Globus pallidus (tissue), 1 donor: Measurements from ENCODE around the gene IRF4.
"Not testable (repeated sequence)": the region's sequence is repeated elsewhere in the genome, so short reads cannot be mapped to it uniquely, and the experiment has no call there.

Experiments
- DNase-seq: peaks from one replicate; pipeline ENCODE4 v3.0.0-alpha.2; 2015; ENCODE audit warnings: low spot score

Gene IRF4

DNA sequence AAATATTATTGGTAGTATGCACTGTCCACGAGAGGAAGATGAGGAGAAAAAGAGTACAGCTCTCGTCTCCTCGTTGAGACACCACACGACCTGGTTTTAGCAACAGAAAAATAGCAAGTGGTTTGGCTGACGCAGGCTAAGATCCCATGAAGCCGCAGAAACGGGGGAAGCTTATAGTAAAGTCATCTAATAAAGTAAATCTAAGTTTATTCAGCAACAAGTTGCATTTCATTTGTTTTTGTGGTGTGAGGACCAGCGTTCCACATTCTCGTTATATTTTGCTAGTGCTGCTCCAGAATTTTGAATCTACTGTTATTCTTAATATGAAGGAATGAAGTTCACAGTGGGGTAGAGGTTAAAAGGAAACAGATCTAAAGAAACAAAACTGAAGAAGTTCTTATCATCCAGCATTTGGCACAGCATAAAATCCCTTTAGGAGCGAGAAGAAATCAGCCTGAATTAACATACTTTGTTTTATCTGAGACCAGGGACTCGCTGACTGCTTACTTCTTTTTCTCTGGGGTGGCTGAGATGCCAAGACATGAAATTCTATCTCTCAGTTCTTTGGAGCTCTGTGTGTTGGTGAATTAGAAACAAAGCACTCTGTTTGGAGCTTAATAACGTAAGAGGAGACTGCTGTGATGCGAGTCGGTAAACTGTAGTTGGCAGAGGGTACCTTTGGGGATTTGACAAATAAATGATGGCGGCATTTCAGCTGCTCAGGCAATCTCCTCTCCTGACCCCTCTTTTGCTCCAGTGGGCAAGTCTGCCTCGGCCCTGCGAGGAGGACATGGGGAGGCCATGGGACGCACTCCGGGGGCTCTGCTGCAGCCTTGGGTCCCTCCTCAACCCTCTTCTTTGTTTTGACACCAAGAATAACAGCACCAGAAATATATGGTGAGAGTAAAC lies 24.9 kb upstream of the IRF4 start:
- no peak for DNase-seq

DNA sequence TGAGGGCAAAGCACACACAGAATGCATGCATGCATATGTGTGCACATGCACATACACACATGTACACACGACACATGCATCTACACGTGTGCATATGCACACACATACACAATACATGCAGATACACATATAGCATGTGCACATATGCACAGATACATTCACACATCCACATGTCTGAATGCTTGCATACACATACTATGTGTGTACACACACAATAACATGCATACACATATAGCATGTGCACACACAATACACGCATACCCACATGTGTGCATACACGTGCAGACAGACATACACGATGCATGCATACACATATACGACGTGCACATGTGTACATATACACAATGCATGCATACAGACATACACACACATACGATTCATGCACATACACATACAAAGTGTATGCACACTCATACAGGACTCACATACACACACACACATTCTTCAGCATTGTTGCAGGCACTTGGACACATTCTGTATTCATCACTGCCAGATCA lies 24.2 kb upstream of the IRF4 start:
- no peak for DNase-seq

DNA sequence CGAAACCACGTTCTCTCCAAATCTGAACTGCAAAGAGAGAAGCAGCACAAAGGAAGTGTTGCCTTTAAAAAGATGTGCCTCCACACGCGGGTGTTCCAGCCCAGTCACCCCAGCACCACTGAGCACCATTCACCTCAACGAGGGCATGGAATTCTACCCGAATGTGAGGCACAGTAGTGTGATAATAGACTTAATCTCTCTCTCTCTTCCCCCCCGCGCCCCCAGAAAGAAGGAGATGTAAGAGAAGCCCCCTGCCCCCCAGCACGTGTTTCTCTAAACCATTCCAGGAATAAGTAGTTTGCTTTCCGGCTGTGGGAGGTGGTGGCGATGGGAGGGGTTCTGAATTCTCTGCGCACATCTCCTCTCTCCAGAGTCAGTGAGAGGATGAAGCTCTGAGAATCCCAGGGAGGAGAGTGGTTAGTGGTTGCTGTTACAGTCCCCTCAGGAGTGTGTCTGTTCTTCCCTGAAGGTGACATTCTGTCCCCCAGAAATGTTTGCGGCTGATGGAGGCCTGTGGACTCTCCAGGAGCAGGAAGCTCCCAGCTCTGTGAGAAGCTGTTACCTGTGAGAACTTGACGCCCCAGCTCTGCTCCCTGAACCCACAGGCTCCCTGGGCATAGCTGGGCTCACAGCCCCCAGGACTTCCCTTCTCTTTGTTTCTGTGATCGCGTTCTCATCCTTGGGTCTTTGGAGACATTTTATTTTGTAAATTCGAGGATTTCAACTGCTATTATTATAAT lies 23.5 kb upstream of the IRF4 start:
- DNase-seq: no peak

DNA sequence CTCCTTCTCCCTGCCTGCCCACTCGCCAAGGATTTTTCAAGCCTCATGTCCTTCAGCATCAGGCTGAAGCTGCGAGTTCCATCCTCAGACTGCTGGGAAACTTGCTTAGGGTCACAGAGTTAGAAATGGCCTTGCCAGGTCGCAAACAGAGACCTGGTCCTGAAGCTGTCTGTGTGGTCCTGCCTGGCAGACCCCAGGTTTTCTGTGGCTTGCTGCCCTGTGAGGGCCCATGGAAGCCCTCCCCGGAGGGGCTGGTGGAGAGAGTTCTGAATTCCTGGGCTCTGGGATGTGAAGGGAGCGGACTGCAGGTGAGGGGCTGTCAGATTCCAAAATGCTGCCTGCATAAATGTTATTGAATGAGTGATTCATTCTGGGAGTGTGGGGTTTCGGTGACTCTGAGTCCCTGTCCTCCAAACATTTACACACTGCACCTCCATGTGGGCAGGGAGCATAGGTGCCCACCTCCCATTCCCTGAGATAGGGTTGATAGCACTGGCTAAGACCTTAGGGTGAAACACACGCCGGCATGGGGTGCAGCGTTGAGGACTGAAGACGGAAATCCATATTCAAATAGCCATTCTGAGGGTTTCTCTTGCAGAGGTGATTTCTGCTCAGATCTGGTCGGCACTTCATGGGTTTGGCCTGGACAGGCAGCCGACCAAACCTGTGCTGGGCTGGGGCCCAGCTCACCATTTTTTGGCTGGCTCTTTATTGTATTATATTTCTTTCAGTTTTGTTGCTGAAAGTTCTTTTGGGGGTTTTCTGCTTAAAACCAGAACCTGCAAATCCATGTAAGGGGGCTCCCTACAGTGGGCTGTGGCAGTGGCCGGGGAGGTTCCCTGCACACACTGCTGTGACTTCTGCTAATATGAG lies 21.8 kb upstream of the IRF4 start:
- no peak for DNase-seq

DNA sequence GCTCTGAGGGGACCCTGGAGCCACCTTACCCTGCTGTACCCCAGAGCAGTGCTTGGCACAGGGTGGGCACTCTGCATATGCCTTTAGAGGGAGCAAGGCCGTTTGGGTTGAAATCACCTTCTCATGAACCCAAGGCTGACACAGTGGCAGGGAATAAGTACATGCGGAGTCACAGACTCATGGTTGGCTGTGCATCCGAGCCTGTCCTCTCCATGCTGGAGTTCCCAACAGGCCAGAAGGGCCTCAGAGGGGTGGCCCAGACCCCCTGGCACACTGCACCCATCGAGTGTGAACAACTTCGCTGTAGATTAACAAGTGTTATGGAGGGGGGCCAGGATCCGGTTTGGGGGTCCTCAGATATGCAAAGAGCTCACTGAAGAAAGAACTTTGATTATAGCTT lies 21.0 kb upstream of the IRF4 start:
- DNase-seq: no peak

DNA sequence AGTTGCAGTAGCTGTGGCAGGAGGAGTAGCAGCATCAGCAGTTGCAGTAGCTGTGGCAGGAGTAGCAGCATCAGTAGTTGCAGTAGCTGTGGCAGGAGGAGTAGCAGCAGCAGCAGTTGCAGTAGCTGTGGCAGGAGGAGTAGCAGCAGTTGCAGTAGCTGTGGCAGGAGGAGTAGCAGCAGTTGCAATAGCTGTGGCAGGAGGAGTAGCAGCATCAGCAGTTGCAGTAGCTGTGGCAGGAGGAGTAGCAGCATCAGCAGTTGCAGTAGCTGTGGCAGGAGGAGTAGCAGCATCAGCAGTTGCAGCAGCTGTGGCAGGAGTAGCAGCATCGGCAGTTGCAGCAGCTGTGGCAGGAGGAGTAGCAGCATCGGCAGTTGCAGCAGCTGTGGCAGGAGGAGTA lies 19.7 kb upstream of the IRF4 start:
- DNase-seq: not testable (repeated sequence)

DNA sequence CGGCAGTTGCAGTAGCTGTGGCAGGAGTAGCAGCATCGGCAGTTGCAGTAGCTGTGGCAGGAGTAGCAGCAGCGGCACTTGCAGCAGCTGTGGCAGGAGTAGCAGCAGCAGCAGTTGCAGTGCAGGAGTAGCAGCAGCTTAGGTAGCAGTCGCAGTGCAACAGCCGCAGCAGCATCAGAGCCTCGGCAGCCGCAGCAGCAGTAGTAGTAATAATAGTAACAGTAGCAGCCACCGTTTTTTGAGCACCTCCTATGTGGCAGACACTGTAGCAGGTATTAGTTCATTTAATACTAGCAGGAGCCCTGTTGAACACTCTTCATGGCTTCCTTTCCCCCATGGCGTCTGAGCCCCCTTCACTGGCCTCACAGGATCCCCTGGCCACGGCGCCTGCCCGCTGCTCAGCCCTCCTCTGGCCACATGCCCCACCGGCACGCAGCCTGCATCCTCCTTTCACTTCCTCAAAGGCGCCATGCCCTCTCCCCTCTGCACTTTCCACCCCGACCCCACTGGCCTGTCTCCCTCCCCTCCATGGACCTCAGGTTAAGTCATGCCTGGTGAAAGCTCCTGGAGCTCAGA lies 19.1 kb upstream of the IRF4 start:
- DNase-seq: no peak

DNA sequence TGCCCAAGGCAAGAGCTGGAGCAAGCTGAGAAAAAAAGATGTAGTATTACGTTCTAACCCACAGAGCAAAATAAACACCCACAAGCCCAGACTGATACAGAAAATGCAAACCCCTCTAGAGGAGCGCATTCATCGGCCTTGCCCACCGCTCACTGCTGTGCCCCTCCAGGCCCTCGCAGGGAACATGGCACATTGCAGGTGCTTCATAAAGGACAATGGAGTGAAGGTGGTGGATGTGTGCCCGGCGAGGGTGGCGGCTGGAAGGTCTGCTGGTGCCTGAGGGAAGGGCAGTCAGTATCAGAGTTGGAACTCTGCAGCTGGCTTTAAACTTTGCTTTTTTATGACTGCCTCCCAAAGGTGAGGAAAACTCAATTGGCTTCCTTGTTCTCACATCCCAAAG lies 18.5 kb upstream of the IRF4 start:
- no peak for DNase-seq

DNA sequence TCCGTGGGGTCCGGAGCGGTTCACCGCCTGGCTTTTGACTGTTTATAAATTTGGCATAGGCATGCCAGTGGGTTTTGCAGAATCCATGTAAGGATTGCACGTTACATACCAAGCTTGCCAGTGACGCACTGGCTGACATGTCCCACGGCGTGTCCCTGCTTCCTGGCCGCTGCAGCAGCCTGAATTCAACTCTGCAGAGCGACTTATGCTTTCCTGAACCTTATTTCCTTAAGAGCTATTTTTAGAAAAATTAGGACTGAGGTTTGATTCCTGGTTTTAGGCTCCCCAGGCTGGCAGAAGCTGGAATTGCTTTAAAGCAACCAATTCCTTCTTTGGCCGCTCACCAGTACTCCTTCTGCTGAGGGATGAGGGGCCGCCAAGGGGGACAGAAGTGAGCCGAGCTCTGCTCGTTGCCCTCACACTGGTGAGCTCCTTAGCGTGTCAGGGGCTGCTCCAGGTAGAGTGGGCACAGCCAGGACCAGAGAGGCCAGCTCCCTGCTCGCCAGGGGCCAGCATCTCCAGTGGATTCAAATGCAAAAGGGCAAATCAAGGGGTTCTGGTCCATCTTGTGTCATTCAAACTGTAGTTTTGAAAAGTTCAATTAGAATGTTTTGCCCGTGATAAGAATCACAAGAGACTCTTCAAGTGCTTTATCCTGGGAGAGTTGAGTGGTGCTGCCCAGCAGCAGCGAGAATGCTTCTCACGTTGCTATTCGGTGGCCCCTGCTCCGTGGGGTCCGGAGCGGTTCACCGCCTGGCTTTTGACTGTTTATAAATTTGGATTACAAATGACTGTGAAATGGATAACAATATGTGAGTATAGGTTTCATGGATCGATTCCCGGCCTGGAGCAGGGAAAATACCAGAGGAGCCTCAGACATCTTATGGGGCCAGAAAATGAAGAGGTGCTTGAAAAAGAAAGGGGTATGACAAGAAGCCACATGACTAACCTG lies 17.5 kb upstream of the IRF4 start:
- no peak for DNase-seq

DNA sequence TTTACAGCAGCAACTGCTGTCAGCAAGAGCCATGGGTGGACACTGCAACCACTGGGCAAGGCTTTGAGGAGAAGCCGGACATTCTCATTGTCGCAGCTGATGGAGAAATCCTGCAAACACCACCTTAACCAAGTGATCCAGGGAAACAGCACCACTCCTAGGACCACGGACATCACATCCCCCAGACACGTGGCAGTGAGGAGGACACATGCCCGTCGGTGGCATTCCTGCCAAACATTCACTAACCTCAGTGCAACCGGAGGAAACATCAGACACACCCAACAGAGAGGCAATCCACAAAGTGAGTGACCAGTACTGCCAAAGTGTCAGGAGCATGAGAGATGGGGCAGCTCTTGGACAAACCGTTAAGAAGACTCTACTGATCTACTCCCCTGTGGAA lies 16.6 kb upstream of the IRF4 start:
- no peak for DNase-seq

DNA sequence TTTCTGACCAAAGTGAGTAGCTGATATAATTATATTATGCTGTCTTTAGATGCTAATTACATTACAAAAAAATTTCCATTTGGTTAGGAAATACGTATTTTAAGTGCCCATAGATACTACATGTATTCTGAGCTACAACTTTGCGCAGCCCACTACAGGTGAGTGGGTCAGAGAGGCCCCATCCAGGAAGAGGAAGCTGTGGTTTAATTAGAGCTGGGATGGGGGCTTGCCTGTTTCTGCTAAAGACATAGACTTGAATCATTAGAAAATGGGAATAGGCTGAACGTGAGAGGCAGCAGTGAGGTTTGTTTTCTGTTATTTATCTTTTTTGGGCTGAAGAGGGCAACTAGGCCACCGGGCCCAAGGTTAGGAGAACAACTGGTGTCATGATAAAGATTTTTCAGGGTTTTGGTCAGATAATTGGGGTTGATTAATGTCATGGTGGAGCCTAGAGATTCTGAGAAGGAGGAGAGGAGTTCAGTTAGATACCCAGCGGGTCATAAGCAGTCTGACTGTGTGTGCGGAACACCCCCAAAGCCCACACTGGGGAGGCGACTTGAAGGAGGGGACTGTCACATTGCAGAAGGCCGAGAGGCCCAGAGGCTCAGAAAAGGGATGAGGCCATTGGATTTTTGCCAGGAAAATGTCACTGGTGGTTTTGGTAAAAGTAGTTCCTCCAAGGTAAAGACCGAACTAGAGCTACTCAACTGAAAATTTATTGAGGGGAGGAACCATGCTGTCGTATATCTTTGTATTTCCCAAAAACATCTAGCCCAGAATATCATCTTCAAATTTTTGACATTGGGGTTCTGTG lies 14.5 kb upstream of the IRF4 start:
- DNase-seq: no peak

DNA sequence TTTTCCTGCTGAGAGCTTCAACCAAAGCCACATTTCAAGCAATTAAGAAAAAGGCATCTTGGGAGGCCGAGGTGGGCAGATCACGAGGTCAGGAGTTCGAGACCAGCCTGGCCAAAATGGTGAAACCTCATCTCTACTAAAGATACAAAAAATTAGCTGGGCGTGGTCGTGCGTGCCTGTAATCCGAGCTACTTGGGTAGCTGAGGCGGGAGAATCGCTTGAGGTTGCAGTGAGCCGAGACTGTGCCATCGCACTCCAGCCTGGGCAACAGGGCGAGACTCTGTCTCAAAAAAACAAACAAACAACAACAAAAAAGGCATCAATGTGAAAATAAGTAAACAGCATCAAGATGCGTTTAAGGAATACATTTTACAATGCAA lies 13.9 kb upstream of the IRF4 start:
- DNase-seq: not testable (repeated sequence)

DNA sequence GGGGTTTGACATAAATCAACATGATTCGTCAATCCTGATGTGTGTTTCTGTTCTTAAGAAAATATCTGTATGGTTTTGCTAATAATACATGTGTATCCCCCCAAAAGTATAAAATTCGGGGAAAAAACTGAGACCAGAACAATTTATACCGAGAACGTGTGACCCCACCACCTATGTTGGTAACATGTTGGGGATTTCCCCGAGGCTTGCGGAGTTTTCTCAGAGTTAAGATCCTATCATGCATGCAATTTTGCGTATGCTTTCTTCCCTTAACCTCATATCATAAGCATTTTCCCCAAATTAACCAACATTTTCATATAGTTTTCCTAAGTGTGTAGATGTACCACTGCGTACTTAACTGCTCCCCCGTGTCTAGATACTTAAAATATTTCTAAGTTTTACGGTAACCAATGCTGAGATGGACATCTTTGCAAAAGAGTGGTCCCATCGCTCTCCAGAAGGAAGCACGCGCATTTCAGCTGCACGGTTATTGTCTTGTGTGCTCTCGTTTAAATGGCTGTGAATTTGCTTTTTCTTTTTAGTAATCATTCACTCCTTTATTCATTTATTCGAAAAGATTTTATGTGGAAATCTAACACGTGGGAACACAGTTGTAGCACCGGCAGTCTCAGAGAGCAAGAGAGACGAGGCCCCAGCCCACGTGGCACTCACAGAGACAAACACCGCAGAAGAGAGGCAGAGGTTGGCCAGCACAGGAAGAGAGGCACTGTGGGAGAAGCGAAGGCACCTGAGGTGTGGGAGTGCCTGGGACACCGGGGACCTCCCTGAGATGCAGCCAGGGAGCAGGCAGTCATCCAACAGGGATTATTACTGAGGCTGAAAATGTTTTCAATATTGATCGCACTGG lies 13.2 kb upstream of the IRF4 start:
- DNase-seq: no peak

DNA sequence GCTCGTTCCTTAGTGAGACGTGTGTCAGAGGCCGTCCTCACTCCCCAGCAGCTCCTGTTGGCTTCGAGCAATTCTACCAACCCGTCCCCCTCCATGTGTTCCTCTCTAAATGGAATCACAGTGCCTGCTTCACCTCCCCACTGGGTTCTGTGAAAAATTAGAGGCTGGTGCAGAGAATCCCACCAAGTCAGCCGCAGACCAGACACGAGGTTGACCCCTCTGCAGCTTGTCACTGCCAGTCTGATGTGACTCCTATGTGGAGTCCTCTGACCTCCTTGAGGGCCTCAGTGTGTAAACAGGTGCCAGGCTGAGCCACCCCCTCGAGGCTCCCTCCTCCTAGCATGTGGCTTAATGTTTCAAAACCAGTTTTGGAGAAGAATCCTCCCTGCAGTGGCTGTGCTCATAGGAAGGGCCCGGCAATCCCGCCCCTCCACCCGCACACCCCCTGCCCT lies 12.6 kb upstream of the IRF4 start:
- no peak for DNase-seq

DNA sequence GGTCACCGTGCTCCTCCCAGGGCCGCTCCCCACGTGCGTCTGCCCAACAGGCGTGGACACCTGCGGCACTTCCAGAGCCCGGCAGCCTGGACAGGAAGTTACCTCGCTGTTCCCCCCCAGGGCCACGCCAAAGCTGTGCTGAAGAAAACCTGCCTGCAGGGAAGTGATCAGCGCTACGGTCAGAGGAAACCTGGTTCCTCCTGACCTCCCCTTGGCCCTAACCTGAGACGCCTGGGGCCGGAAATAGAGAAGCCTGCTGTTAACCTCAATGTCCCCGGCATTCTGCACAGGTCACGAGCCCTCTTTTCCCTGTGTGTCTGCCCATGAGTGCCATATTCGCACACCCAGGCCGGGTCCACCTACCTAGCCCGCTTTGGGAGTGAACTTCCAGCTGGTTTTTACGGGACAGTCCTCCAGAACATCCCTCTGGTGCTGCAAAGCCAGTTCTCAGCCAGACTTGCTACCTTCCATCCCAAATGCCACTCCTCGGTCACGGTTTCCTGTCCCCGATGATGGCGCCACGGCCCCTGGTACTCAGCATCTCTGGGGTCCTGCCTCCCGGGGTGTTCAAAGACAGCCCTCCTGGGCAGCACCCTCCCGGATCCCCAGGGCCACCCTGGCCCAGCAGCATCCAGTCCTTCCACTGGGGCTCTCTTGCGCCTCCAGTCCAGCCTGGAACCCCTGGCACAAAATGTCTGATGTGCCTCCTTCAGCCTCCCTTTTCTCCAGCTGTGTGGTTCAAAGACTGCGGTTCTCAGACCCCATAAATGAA lies 12.0 kb upstream of the IRF4 start:
- DNase-seq: no peak

DNA sequence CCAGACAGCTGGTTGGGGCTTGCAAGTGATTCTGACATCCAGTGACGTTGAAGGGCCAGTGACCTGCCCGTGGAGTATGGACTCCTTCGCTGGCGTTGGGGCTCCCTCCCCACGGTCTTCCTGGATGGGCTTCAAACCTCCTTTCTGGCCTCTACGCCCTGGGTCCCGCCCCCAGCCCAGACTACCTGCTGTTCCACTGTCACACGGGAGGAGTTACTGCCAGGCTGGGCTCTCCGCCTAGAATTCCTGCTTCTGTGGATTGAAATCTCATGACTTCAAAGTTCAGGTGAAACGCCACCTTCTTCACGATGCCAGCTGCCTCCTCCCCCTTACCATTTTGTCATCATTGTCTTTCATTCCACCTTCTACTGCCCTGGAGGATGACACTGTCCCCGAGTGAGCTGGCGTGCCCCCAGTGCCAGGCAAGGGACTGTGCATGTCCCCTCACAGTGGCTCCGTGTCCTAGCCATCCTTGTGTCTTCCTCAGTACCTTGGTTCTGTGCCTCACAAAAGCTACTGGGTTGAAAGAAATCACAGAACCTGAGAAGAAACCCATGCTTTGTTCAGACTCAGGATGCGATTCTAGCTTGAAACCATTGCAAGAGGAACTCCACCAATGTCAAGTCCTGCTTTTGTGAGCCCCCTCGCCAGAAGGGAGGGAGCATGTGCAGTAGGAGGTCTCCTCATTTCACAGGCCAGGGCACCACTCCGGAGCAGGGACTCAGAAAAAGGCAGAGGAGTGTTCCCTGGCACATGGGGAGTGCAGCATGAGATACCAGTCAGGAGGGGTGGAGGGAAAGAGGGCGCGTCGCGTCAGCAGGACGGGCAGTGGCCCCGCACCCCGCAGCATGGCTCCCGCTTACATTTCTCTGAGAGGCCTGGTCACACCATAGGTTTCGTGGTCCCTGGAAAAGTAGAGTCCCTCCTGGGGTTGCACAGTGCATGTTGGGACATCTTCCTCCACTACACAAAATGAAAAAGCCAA lies 11.0 kb upstream of the IRF4 start:
- no peak for DNase-seq
